Measurements from ENCODE around the gene MOGAT2.
"Not testable (repeated sequence)": the region's sequence is repeated elsewhere in the genome, so short reads cannot be mapped to it uniquely, and the experiment has no call there.

MOGAT2 gene

DNA sequence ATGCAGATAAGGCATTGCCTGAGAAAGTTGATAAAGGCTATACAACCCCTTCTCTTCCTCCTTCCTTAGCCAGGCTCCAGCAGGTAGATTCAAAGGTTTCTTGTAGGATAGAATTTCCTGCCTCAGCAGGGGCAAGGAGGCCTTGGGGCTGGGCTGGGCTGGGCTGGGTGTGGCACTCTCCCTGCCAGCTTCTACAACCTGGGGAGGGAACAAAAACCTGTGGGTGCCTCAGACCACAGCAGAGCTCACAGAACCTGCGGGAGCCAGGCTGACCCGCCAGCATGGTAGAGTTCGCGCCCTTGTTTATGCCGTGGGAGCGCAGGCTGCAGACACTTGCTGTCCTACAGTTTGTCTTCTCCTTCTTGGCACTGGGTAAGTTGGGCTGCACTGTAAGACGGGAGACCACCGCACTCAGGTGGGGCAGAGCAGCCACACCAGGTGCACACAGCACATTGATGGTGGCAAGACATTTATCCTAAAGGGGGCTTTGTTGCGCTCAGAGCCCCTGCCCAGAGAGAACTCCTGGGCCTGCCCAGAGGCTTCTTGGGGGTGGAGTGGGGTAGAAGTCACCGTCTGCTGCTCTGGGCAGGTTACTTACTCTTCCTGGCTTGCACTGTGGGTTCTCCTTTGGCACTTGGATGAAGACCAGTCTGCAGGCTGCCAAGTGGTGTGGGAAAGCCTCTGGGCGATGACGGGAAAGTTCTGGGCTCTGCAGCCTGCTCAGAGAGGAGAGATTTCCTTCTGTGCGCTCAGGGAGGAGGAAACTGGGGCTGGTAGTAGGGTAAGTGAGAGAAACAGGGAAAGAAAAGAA is at the start of gene MOGAT2:
MOGAT2 (plus strand) TSS at position 231 of the 811 bp plus-strand sequence; CDS start at position 282, 51 bp downstream.
- DNase-seq = peak in 2 of 14 donors; percentile 35 to 40

DNA sequence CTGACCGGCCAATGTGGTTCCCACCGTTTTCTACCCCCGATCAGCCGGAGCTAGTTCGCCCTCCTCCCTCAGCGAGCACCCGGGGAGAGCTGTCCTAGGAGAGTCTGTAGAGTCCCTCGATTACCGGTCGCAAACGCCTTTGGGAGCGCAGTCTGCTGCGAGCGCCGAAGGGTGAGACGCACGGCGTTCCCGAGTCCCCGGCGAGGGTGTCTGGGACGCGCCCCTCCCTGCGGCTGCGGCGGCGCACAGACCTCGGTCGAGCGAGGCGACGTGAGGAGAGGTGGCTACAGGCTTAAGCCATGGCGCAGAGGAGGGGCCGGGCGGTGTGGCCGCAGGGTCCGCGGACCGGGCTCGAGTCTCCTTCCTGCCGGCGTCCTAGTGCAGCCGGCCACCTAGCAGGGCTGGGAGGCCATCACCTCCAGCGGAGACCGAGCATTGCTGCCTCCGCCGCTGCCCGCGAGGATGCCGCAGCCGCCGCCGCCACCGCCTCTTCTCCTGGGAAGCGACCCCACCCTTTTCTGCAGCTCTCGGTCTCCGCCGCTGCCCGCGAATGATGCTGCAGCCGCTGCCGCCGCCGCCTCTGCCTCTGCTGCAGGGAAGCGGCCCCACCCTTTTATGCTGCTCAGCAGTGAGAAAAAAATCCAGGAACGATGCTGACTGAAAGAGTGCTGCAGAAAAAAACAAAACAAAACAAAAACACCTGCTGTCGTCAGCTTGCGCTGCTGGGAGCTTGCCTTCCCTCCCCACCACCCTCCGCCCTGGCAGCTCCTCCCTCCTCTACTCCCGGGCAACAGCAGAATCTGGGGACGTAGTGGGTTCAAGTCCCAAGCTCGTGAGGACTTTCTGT is 49.0 kb upstream of the MOGAT2 start, which contains the start of gene MAP6:
MAP6 (minus strand) TSS at position 588 of the 847 bp plus-strand sequence. CDS start 669 bp downstream, outside the sequence.
- peak in 9 of 14 donors; percentile 6 to 75 (median 52) for DNase-seq

DNA sequence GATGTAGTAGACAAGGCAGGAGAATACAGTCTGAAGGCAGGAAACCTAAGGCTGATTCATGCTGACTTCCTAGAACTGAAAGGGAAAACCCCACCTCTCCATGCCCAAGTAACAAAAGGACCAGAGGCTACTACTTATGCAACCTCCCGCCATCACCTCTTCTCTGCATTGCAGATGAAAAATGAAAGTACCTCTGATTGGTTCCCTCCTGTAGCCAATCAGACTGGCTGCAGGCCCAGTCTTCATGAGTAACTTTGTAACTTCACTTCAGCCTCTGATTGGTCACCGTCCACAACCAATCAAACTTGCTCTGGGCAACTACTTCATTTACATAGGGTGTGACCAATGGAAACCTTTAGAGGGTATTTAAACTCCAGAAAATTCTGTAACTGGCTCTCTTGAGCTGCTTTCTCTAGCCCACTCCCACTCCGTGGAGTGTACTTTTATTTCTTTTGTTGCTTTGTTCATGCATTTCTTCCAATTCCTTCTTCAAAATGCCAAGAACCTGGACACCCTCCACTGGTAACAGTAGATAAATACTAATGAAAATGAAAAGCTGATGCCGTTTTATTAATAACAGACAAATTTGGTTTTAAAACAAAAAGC is 43.6 kb upstream of the MOGAT2 start:
- DNase-seq = no peak

GRCh38 chr11:75677275-75677674 is 40.4 kb upstream of the MOGAT2 start:
- no peak for DNase-seq

DNA sequence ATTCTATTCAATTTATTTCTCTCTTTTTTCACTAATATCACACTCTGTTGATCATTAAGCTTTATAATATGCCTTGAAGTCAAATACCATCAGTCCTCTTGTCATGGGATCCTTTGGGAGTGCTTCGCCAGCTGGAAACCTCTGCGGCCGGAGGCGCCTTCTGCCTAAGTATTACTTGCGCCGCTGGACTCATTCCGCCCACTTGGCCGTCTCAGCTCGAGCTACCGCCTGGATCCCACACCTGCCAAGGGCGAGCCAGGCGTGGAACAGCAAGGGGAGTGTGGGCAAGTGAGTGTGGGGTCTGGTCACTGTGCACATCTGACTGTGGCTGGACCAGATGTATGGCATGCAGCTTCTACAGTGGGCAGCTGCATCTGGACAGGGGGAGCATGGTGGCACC is 39.7 kb upstream of the MOGAT2 start:
- DNase-seq = no peak

DNA sequence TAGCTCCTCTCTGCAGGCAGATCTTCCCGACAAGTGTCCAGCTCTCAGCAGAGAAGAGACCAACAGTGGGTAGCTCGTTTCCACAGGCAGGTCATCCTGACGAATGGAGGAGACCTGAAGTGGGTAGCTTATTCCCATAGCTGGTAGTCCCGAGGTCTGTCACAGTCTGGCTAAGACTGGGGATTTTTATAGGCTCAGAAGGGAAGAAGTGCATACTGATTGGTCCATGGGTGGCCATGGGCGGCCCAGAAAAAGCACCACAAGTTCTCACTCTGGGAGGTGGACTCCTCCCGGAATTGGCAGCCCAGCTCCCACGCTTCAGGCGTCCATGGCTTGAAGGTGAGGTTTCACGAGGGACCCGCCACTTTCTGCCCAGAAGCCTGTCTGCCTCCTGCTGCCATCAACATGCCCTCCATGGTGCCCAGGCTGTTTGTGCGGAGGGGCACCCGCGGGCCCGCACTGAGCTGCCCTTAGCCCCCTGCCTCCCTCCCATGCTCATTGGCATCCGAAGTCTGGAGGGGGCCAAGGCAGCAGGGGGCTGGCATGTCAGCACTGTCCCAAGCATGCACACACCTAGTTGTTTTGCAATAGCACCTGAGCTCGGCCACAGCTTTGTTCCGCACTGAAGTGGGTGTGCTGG is 38.9 kb upstream of the MOGAT2 start:
- DNase-seq = no peak

- no peak for DNase-seq
Measured at GRCh38 chr11:75679566-75679965, 38.1 kb upstream of the MOGAT2 start.

GRCh38 chr11:75683856-75684255 is 33.8 kb upstream of the MOGAT2 start:
- not testable (repeated sequence) for DNase-seq

GRCh38 chr11:75689863-75690609 is 27.6 kb upstream of the MOGAT2 start:
- no peak for DNase-seq

DNA sequence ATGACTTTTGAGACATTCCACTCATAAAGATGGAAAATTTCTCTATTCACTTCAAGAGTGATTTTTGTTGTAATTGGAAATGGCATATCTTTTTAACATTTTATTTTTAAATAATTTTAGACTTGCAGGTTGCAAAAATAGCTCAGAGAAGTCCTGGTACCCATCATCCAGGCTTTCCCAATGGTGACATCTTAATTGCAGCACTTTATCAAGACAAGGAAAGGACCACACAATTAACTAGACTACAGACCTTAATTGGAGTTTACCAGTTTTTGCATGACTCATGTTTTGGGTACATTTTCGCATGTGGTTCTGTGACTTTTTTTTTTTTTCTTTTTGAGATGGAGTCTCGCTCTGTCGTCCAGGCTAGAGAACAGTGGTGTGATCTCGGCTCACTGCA is 25.8 kb upstream of the MOGAT2 start:
- no peak for DNase-seq

GRCh38 chr11:75697906-75698581 is 19.6 kb upstream of the MOGAT2 start:
- DNase-seq = no peak

DNA sequence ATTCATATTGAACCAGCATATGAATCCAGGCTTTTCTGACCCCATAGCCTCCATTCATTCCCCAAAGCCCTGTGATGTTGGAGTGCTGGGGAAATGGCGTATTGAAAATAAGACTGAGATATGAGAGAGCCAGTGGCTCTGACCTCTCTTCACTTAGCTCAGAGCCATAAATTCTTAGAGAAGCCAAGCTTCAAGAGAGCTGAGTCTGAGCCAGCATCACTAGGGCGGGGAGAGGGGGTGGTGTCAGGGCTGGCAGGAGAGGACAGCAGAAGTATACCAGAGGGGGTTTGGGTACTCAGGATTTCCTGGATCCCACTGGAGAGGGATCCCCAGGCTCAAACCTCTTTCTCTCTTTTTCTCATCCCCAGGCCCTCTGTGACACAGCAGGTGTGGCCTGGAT is 16.7 kb upstream of the MOGAT2 start:
- no peak for DNase-seq

GRCh38 chr11:75703695-75704237 is 13.9 kb upstream of the MOGAT2 start:
- no peak for DNase-seq

GRCh38 chr11:75705541-75705940 is 12.1 kb upstream of the MOGAT2 start:
- no peak for DNase-seq

DNA sequence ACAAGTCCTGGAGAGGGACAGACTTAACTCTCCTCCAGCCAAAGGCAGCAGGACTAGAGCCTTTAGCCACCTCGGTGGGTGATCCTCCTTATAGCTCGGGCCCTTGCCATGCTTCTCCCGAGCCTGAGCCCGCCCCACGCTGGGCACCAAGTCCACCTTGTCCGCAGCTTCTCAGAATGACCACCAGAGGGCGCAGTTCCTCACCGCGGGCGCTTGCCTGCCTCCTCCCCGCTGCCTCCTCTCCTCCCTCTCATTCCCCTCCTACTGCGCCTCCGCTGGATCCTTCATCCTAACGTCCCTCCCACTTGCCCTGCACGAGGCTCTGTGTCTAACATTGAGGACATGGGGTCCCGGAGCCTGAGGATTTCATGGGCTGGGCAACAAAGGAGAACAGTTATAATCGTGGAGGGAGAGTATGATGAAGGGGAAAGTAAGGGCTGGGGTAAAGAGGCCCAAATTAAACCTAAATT is 11.3 kb upstream of the MOGAT2 start:
- DNase-seq = peak in 9 of 14 donors; percentile 16 to 65 (median 35)

DNA sequence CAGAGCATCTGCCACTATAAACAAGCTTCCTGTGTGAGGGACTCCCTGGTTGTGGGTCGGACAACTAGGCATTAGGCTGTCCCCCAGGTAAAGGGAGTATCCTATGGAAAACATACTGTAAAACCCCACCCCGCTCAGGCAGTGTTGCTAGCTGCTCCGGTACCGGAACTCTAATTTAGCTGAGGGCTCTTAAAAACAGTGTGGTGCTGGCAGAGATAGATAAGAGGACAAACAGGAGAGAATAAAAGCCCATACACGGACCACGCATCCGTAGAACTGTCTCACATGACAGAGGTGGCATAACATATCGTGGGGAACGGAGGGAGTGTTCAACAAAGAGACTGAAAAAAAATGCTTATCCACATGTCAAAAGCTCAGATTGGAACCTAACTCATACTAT is 3.4 kb upstream of the MOGAT2 start:
- no peak for DNase-seq

DNA sequence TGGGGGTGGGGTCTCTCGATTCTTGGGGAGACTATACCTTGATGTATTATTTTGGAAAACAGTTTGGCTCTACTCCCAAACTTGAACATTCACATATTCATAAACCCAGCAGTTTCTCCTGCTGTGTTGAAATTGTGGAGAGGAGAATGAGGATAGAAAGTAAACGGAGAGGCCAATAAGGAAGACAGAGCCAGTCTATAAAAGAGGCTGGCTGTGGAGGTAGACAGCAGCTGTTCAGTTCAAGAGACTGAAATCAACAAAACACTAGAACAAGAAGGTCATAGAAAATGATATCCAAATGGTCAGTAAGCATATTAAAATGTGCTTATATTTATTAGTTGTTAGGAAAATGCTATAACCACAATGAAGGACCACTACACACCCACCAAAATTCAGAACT is 1.9 kb upstream of the MOGAT2 start:
- DNase-seq = no peak

GRCh38 chr11:75716659-75717058 is 979 bp upstream of the MOGAT2 start:
- no peak for DNase-seq

- no peak for DNase-seq
Measured at GRCh38 chr11:75718419-75719339, 1.0 kb downstream of the MOGAT2 start.

All from C1 segment of cervical spinal cord (tissue), 14 donors.